GM12864 (cell line): ENCODE measurements around the gene PI4KA.
"Not testable (repeated sequence)": the region's sequence is repeated elsewhere in the genome, so short reads cannot be mapped to it uniquely, and the experiment has no call there.

Experiments used
- DNase-seq: peaks from one replicate; pipeline ENCODE4 v3.0.0-alpha.2; 2011; ENCODE audit warnings: low read depth
- H3K4me3 ChIP-seq: 2 replicates; pipeline ENCODE4 v1.5.1; 2011; ENCODE audit warnings: mild to moderate bottlenecking, low read depth, low read length, control low read depth
- TF ChIP-seq, protein P1 (sequence below): IDR thresholded peaks from 2 replicates; pipeline ENCODE4 v1.5.1; 2011; ENCODE audit warnings: low read depth, mild to moderate bottlenecking, moderate library complexity, low read length, control low read depth, inconsistent platforms; ENCODE audit errors: missing control alignments

The PI4KA gene

DNA sequence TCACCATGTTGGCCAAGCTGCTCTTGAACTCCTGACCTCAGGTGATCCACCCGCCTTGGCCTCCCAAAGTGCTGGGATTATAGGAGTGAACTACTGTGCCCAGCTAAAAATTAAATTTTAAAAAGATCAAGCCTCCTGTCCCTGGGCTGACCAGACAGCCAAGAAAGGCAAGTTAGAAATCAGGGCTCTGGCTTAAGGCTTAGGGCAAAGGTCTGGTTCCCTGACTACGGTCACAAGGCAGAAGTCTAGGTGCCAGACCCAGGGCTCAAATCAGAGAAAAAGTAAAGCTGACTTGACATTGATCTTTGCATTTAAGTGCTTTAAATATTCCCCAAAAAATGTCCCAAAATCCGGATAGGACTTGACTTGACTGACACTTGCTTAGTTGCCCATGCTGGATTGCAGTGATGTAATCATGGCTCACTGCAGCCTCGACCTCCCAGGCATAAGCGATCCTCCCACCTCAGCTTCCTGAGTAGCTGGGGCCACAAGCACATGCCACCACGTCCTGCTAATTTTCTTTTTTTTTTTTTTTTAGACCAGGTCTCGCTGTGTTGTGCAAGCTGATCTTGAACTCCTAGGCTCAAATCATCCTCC is 41.3 kb upstream of the PI4KA start:
- no peak overlapping the region for H3K4me3 ChIP-seq
- TF ChIP-seq, protein P1, sequence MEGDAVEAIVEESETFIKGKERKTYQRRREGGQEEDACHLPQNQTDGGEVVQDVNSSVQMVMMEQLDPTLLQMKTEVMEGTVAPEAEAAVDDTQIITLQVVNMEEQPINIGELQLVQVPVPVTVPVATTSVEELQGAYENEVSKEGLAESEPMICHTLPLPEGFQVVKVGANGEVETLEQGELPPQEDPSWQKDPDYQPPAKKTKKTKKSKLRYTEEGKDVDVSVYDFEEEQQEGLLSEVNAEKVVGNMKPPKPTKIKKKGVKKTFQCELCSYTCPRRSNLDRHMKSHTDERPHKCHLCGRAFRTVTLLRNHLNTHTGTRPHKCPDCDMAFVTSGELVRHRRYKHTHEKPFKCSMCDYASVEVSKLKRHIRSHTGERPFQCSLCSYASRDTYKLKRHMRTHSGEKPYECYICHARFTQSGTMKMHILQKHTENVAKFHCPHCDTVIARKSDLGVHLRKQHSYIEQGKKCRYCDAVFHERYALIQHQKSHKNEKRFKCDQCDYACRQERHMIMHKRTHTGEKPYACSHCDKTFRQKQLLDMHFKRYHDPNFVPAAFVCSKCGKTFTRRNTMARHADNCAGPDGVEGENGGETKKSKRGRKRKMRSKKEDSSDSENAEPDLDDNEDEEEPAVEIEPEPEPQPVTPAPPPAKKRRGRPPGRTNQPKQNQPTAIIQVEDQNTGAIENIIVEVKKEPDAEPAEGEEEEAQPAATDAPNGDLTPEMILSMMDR = no peak
- DNase-seq = no peak

DNA sequence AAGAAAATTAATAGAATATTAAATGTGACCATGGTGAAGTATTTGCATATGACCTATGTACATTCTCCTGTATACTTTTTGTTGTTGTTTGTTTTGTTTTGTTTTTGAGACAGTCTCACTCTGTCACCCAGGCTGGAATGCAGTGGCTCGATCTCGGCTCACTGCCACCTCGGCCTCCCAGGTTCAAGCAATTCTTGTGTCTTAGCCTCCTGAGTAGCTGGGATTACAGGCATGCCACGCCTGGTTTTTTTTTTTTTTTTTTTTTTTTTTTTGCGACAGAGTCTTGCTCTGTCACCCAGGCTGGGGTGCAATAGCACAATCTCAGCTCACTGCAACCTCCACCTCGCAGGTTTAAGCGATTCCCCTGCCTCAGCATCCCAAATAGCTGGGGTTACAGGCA is 39.1 kb upstream of the PI4KA start:
- not testable (repeated sequence) for H3K4me3 ChIP-seq, DNase-seq

DNA sequence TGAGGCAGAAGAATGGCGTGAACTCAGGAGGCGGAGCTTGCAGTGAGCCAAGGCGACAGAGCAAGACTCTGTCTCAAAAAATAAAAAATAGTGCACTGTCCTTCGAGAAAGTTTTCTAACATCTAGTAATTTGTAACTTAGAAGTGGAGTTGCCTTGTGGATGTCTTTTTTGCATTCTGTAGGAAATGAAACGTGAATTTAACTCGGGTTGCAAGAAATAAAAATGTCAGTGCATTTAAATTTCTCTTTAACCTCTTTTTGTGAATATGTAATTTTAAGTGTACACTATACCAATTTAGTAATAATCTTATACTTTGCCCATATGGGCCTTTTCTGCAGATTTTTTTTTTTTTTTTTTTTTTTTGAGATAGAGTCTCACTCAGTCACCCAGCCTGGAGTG is 32.4 kb upstream of the PI4KA start:
- DNase-seq = no peak
- H3K4me3 ChIP-seq = no peak overlapping the region
- TF ChIP-seq, protein P1 = no peak

DNA sequence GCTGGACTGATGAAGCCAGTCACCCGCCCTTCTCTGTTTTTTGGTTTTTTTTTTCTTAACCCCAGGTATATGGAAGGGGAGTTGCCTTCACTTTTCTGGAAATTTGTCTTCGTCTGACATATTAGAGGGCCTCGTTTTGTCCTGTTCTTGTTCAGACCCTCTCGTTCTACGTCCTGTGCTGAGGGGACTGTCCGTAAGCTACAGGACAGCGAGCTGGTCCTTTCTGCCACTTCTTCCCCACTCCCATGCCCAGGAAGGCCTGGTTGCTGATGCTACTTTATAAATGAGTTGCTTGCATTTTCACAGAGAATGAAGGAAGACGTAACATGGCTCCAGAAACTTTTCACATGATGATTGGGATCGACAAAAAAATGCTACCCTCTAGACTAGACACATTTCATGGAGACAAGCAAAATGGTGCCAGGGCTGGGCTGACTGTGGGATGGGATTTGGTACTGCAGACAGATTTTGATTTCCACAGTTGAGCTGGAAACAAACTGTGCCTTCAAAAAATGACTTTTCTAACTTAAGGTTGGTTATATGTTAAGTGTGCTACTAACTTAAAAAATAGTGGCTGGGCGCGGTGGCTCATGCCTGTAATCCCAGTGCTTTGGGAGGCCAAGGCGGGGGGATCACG is 31.4 kb upstream of the PI4KA start:
- DNase-seq = no peak
- TF ChIP-seq, protein P1 = no peak
- H3K4me3 ChIP-seq = no peak overlapping the region

DNA sequence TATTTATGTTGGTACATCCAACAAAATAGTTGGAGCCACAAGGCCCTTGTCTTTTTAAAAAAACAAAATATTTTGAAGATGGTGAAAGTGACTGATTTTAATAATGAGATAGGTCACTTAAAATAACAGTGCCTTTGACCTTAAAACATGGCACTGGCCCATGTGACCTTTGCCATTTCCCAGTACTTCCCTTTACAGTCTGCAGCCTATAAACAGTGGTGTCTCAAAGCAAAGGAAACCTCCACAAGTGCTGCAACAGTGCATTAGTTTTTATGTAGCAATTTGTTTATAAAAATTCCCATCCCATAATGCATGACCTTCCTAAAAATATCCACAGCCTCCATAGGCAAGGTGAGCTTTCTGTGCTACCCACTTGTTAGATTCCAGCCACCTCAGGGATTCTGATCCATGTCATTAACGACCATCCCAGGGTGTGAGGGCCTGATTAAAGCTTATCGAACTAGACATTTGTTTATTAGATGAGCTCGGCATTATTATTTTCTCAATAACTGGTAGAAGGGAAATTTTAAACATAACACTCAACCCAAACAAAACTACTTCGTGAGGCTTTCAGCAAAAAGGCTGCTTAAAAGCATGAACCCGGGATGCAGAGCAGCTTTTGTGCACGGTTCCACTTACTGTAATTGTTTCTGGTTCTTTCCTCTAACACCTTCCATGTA is 30.6 kb upstream of the PI4KA start:
- no peak for DNase-seq
- H3K4me3 ChIP-seq = no peak overlapping the region
- TF ChIP-seq, protein P1 = no peak

DNA sequence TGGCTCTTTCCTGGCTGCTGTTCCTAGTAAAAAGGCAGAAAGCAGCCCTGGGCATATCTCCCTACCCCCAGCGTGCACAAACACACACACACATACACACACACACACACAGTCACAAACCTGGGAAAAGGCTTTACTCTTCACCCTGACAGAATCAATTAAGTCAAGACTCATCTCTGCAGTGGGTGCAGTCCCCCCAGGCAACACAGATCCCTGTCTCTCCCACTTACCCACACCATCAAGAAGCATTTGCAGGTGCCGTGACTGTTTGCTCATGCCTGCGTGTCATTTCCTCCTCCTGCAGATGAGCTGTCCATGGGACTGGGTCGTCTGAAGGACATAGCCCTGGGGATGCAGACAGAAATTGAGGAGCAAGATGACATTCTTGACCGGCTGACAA is 28.8 kb upstream of the PI4KA start:
- DNase-seq = no peak
- TF ChIP-seq, protein P1 = no peak
- H3K4me3 ChIP-seq = no peak overlapping the region

DNA sequence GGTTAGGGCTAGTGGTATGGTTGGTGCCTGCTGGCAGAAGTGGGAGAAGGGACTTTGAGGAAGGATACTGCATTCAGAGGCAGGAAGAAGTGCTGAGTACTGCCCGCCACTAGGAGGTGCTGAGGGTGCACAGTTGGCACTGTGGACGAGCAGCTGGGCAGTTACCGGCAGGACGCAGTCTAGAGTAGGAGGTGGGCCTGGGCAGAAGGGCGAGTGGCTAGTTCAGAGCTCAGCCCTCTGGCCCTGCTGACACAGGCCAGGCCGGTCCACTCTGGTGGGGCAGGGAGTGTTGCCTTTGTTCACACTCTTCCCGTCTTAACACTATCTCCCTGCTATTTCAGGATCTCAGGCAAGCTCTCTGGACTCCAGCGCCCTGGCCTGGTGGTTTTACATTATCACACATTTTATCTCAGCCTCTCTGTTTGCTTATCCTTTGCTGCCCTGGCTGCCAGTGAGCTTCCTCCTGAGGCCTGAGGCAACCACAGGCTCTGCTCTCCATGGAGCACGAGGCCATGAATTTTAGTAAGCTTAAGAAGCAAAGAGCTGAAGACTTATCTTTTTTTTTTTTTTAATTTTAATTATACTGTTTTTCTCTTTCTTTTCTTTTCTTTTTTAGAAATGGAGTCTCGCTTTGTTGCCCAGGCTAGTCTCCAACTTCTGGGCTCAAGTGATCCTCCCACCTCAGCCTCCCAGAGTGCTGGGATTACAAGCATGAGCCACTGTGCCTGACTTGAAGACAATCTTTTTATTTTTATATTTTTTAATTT is 27.1 kb upstream of the PI4KA start:
- TF ChIP-seq, protein P1 = peak; percentile 94
- no peak overlapping the region for H3K4me3 ChIP-seq
- DNase-seq = no peak
